DMS 273 (cell line): ENCODE measurements around the gene KIF1B.
A peak's percentile ranks its signal among the peaks of the same experiment; 100 is the strongest.
"Not testable (repeated sequence)": the region's sequence is repeated elsewhere in the genome, so short reads cannot be mapped to it uniquely, and the experiment has no call there.

Experiments used
- DNase-seq: peaks from one replicate; lab custom pipeline; 2025; ENCODE audit not compliant: unreplicated experiment; lab: John Stamatoyannopoulos, UW

The KIF1B gene

DNA sequence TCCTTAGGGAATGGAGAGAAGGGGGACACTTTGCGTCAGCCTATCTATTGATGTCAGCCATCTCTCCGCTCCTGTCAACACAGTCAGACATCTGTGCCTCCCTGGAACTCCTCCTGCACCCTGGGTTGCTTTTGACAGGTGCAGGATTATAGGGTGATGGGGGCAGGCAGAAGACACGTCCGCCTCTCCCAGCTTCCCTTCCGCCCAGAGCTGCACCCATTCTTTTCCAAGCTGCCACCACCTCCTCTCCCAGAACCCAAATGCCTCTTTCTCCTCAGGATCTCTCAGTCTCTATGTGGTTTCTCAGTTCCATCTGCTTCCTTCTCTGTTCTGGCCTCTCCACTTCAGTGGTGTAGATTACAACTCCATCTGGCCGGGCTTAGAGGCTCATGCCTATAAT lies 17.1 kb upstream of the KIF1B start:
- DNase-seq = peak; percentile 97

DNA sequence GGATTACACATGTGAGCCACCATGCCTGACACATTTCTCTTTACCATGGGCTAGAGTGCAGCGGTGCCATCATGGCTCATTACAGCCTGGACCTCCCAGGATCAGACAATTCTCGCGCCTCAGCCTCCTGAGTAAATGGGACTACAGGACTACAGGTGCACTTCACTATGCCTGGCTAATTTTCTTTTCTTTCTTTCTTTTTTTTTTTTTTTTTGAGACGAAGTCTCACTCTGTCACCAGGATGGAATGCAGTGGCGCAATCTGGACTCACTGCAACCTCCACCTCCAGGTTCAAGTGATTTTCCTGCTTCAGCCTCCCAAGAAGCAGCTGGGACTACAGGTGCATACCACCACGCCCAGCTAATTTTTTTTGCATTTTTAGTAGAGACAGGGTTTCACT lies 14.8 kb upstream of the KIF1B start:
- DNase-seq = no peak

DNA sequence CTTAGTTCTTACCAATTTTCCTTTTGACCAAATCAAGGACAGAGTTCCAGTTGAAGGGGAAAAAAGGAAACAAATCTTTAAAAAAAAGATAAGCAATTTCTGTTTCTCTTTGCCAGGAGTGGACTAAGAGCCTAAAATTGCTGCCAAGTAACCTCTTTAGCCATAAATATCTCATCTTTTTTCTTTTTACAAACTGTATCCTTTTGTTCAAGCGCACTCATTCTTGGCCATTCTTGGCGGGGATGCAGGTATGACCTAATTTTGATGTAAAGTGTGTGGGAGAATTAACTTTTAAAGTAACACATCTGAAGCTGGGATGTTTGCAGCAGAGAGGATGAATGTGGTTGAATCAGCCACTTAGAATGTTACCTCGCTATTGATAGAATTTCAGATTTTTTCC lies 13.4 kb upstream of the KIF1B start:
- peak; percentile 26 for DNase-seq

DNA sequence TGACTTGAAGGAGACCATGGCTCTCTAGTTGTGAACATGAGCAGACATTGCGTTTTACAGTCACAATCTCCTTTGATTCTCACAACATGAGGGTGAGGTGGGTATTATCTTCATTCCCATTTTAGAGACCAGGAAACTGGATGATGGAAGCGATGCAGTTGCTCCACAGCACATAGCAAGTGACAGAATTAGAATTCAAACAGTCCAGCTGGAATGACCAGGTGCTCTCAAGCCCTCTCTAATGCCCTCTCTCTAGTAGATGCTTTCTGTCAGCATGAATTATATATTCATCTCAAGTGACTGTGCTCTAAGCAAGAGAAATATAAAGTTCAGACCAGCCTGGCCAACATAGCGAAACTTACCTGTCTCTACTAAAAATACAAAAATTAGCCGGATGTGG lies 9.8 kb upstream of the KIF1B start:
- DNase-seq = no peak

DNA sequence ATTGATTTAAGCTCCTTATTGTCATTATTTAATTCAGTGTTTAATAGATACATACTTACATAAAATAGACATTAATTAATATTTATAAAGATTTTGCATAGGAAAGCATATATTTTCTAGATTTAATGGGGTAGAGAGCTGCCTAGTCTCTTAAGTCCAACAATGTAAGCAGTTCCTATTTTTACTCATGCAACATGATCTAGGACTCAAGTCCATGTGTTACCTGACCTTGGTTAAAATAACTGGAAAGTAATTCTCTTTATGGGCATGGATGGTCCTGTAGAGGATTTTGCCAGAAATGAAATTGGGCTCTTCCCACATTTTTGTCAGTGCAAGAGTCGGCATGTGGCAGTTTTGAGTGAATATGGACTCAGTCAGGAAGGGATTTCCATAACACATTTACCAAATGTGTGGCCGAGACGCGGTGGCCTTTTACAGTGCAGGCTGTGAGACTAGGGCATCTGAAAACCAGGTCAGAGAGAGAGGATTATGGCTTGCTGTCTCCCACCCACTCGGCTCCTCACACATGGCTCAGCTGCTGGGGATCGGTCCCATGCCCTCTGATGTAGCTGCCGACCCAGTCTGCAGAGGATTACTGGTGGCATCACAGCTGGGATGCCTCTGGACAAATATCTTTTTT lies 6.2 kb upstream of the KIF1B start:
- peak; percentile 43 for DNase-seq

DNA sequence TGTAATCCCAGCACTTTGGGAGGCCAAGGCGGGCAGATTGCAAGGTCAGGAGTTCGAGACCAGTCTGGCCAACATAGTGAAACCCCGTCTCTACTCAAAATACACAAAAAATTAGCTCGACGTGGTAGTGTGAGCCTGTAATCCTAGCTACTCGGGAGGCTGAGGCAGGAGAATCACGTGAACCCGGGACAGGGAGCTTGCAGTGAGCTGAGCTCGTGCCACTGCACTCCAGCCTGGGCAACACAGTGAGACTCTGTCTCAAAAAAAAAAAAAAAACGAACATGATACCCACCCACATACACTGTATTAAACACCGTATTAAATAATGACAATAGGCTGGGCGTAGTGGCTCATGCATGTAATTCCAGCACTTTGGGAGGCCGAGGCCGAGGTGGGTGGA lies 5.2 kb upstream of the KIF1B start:
- not testable (repeated sequence) for DNase-seq

DNA sequence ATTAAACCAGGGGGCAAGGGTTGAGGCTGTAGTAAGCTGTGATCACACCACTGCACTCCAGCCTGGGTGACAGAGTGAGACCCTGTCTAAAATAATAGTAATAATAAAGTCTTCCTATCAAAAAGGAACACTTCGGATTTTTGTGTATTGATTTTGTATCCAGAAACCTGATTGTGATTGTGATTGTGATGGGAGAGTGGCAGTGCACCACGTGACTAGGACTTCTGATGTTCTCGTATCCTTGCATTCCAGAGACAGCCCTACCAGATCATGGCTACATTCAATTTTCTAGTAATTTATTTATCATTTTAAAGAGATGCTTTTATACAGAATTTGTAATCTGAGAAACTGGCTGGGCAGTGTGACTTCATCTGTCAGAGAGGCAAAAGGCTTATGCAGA lies 2.6 kb upstream of the KIF1B start:
- DNase-seq = no peak

DNA sequence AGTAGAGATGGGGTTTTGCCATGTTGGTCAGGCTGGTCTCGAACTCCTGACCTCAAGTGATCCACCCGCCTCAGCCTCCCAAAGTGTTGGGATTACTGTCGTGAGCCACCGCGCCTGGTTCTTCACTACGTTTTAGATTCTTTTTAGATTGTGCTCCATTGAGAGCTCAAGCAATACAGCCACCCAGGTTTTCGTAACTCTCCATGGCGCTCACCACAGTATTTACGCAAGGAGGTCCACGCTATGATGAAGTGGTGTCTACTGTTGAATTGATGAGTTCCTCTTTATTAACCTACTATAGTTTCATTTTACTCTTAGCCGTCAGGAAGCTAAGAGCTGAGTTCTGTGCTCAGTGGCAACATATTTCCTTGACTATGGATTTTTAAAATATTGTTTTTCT lies 1.8 kb upstream of the KIF1B start:
- DNase-seq = no peak

DNA sequence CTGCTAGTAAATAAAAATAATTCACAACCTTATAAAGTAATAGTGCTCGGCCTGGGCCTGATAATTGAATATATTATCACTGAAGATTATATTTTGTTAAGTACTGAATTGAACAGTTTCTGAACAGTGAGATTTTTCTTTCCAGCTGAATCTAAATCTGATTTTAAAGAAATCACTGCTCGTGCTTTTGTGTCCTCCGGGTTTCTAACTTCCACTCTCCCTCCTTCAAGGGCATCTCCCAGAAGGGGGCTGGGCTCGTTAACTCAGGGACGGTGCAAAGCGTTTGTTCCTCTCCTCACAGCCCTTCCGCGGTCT lies 823 bp upstream of the KIF1B start:
- no peak for DNase-seq

DNA sequence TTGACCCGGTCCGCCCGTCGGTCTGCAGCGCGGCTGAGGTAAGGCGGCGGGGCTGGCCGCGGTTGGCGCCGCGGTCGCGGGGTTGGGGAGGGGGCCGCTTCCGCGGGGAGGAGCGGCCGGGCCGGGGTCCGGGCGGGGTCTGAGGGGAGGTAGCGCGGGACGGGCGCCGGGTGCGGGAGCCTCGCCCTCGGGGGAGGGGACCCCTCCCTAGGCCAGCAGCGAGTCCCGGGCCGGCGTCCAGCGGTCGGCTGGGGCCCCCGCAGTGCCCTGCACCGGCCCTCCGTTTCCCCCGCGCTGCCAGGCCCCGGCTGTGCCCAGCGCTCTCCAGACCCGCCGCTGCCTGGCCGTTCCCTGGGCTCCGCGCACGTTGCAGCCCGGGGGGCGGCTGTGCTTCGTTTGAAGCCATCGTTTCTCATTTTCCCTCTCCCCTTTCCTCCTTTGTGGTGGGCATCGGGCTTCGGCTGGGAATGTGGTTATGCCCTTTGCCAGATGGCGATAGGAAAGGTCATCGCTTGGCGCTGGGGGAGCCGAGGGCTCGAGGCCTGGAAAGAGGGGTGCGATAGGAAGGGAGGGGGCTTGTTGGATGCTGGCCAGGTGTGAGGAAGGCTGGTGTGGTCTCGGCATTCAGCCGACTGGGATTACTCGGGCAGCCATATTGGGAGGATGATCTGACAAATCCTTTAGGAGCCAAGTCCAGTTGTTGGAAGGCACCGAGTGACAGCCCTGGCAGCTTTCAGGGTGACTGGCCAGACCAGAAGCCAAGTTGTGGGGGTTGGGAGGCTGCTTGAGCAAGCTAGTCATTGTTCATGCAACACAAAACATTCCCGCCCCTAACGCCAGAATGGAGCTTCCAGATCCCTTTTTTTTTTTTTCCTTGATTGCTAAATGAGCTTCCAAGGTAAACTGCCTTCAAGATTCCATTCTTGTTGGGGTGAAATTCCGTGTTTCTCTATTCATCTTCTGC lies 753 bp downstream of the KIF1B start:
- peak; percentile 80 for DNase-seq

DNA sequence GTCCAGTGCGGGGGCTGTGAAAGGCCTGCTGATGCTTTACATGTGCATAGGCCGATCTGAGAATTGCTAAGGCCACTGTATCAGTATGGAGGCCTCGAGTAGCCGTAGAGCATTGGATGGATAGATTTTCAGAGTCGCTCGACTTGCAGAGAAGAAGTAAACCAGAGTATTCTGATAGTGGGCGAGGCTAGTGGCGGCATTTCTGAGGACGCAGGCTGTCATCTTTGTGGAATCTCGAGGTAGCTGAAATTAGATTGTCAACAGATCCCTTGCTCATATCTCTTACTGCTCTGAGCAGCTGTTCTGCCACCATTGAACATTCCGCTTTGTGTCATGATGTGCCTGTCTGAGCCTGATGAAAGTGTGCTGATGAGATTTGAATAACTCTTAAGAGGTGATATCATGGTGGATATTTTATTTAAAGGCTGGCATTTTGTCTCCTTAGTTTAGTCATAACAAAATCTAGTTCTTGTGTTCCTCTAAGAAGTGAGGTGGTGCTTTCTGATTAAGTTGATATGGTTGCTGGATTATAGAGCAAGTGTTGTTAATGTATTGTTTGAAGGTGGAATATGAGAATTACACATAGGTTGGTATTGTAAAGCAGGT lies 1.5 kb downstream of the KIF1B start:
- peak; percentile 65 for DNase-seq

DNA sequence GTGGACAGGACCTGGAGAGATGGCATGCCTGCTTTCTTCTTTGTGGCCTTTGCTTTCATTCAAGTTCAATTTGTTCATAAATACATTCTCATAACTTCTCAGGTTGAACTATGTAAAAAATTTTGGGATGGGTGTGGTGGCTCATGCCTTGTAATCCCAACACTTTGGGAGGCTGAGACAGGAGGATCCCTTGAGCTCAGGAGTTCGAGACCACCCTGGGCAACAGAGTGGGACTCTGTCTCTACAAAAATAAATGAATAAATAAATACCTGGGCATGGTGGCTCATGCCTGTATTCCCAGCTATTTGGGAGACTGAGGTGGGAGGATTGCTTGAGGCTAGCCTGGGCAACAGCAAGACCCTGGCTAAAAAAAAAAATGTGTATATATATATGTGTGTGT lies 2.1 kb downstream of the KIF1B start:
- DNase-seq = no peak

DNA sequence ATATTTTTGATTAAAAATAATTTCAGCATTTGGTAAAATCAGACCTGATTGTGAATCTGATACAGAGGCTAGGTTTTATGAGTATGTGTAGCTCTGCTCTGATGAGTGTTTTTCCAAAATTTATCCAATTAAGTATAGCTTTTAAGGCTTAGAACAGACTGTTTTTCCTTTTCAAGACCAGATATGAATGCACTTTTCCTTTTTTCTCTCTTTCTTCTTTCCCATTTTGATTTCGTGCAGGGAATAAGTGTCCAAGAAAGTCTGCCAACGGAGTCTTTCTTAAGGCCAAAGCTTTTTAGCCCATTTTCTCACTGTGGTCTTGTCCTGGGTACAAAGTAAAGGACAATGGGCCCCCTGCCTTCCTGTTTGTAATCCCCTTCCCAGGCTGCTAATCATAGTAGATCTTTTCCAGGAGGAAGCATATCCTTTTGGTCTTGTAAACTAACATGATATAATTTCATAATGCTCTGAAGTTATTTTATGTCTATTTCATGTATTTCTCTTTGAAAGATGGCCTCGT lies 2.9 kb downstream of the KIF1B start:
- no peak for DNase-seq

DNA sequence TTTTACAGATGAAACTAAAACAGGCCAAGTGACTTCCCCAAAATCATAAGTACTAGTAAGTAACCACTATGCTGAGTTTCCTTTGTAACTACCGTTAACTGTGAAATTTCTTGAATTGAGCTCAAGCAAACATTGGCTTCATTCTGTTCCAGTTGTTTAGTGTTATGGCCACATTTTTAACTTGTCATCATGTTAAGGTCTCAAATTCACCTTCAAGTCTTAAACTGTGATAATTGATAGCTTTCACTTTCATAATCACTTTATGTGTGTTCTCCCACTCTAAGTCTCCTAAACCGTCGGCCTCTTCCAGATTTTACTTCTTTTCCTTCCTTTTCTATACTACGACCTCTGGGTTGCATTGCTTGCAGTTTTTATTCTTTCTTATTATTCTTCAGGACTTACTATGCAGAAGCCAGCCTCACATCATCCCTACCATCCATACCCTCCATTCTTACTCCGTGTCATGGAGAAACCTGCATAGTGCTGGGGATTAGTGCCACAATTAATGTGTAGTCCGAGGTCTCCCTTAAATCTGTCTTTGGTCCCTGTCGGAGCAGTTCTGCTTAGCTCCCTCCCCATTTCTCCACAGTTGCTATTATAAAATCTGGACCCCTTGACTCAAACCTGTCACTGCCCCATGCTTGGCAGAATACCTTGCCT lies 5.8 kb downstream of the KIF1B start:
- no peak for DNase-seq

DNA sequence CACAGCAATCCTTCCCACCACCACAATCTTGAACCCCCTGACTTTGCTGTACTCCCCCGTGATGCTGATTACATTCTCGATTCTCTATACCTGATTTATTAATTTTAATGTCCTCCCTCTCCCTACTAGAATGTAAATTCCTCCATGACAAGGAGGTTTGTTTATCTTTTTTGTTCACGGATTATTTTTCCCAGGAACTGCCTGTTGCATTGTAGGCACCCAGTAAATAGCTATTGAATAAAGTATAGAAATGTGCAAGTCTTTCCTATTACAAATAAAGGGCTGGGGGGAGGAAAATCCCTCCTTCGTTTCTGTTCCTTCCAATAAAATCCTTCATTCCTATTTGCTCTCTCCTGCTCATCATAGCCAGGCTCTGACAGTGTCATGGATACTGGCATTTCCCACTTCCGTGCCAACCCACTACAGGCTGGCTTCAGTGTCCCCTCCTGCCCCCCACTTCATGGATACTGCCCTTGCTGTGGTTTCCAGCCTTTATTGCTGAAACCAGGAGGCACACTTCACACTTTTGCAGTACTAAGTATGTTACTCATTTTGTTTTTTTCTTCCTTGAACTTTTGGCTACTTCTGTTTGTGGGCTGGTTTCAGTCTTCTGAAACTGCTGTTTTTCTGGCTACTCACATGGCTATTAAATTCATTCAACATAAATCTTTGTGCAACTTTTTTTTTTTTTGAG lies 7.5 kb downstream of the KIF1B start:
- no peak for DNase-seq

DNA sequence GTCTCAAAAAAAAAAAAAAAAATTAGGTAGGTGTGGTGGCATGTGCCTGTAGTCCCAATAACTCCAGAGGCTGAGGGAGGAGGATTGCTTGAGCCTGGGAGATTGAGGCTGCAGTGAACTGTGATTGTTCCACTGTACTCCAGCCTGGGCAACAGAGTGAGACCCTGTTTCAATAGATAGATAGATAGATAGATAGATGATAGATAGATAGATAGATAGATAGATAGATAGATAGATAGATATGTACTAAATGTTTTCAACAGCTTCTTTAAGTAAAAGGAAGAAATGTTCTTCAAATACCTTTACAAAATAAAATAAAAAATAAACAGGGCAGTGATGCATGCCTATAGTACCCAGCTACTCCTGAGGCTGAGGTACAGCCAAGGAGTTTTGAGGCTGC lies 9.8 kb downstream of the KIF1B start:
- no peak for DNase-seq

DNA sequence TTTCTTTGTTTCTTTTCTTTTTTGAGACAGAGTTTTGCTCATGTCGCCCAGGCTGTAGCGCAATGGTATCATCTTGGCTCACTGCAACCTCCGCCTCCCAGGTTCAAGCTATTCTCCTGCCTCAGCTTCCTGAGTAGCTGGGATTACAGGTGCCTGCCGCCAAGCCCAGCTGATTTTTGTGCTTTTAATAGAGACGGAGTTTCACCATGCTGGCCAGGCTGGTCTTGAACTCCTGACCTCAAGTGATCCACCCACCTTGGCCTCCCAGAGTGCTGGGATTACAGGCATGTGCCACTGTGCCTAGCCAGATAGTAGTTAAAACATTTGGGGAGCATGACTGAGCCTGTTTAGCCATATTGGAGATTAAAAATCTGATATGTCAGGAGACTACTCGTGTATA lies 10.3 kb downstream of the KIF1B start:
- DNase-seq = not testable (repeated sequence)

DNA sequence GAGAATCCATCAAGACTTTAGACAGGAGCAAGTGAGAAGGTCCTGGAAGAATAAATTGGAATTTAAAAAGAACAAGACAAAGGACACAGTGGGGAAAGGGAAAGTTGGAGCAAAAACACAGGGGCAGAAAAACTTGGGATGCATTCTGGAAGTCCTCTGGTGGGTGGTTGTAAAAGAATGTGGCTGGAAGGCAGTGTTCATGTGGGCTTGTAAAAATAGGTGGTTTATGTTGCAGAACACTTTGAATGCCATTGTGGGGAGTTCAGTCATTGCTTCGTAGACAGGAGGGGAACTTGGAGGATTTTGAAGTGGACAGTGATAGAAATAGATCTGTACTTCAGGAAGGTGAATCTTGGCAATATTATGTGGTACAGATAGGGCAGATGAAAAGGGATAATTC lies 15.2 kb downstream of the KIF1B start:
- no peak for DNase-seq

DNA sequence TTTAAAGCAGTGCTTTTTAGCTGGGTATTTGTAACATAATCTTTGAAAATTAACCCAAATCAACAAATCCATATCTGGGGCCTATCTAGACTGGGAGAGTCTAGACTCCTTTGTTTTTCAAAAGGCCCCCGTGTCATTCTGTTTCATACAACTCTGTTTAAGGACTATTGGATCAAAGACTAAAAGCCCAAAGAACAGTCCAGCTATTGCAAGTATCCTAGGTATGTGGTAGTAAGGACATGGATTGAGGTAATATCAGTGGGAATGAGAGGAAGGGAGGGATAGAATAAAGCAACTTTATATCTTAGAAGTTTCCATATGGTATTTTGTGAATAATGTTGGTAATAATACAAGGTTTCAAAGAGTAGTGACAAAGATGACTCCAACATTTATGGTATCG lies 18.2 kb downstream of the KIF1B start:
- DNase-seq = no peak

DNA sequence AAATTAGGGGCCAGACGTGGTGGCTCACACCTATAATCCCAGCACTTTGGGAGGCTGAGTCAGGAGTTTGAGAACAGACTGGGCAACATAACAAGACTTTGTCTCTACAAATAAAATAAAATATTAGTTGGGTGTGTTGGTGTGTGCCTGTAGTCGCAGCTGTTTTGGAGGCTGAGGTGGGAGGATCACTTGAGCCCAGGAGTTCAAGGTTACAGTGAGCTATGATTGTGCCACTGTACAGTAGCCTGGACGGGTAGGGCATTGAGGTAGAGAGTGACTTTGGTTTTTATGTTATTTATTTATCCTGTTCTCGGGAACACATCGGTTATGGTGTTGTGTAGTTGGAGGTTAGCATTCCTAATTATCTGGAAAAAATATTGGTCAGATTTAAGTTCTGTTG lies 19.5 kb downstream of the KIF1B start:
- no peak for DNase-seq

DNA sequence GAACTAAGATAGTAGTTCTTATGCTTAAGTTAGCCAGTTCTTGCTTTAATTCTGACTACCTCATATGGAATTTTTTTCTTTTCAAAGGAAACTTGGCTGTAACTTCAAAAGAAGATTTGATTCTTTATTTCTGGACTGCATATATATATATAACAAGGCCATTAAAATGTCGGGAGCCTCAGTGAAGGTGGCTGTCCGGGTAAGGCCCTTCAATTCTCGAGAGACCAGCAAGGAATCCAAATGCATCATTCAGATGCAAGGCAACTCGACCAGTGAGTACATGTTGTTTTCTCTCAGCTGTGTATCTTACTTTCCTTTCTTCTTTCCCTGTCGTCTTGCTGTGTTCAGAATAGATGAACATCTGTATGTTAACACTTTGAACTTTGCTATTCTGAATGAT lies 21.8 kb downstream of the KIF1B start:
- no peak for DNase-seq
